Stimulated activated CD8-positive, alpha-beta memory T cell treated with anti-CD3 and anti-CD28 coated beads, Interleukin-4, amount 100 ng/mL, for 4 hours (primary cell): ENCODE results near the gene ABLIM1.
A peak's percentile ranks its signal among the peaks of the same experiment; 100 is the strongest.

Experiments used
- DNase-seq, 2 donors: peaks; one replicate each; pipeline ENCODE4 v3.0.0-alpha.2; 2020; ENCODE audit warnings: low read depth in 2 of 2, low spot score in 1 of 2

Gene ABLIM1

DNA sequence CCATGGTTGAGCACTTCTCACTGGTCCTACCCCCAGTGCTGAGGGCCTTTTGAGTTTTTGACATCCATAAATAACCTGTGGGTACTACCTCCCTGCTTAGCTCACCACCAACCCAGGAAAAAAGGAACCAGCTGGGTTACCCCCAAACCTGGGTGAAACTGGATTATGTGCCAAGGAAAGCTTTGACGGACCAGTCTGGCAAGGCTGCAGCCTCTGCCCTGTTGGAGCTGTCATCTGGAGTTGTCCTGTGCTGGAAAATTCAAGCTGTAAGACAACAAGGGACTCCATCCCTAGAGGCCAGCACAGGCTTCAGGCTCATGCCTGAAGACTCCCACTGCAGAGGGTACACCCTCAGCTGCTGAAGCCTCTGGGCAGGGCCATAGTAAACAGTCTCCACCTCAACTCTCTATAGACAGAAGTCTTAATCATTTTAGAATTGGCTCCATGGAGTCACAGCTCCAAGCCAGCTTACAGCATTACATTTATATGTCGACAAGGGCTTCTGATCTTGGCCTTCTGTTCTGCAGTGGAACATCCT, 138.2 kb downstream of the ABLIM1 start:
- no peak for DNase-seq

DNA sequence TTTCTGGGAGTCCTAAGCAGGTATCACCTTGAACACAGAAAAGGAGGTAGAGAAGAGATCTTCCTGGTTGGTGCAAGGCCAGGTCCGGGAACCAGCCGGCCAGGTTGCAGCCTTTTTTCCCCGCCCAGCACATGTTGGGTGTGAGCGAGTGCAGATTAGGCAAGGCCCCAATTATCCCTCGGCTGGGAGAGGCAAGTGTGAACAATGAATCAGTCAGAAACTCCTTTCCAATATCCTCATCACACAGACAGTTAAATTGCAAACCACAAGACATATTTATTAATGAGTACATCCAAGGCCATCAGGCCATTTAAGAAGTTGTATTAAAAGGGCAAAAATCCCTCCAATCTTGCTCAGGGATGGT, 138.8 kb downstream of the ABLIM1 start:
- DNase-seq, result no peak

DNA sequence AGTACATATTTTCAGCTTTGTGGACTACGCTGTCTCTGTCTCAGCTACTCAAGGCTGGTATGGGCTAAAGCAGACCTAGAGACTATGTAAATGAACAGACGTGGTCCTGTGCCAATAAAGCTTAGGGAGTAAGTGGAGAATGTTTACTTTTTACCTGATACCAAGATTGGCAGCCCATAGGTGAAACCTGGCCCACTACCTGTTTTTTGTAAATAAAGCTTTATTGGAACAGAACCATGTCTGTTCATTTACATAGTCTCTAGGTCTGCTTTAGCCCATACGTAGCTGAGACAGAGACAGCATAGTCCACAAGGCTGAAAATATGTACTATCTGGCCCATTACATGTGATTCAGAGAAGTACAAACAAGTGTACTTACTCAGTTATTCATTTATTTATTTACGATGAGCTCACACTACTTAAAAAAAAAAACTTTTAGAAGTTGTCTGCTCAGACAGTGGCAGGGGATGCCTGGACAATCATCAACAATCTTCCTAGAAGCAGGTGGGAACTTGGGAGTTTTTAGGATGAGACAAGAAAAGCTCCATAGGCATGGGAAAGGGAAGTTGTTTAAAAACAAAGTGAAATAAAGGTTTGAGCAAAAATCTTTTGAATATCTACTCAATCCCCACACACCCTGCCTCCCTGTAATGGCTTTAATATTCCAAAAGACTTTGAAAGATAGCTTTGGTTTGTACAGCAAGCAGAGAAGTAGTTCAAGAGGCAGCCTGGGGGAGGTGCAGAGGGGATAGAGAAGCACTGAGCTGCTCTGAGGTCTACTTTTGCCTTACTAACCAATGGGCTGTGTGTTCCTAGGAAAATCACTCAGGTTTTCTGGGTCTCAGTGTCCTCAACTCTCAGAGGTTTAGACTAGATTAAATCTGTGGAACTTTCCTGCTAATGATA, 139.4 kb downstream of the ABLIM1 start:
- no peak for DNase-seq

DNA sequence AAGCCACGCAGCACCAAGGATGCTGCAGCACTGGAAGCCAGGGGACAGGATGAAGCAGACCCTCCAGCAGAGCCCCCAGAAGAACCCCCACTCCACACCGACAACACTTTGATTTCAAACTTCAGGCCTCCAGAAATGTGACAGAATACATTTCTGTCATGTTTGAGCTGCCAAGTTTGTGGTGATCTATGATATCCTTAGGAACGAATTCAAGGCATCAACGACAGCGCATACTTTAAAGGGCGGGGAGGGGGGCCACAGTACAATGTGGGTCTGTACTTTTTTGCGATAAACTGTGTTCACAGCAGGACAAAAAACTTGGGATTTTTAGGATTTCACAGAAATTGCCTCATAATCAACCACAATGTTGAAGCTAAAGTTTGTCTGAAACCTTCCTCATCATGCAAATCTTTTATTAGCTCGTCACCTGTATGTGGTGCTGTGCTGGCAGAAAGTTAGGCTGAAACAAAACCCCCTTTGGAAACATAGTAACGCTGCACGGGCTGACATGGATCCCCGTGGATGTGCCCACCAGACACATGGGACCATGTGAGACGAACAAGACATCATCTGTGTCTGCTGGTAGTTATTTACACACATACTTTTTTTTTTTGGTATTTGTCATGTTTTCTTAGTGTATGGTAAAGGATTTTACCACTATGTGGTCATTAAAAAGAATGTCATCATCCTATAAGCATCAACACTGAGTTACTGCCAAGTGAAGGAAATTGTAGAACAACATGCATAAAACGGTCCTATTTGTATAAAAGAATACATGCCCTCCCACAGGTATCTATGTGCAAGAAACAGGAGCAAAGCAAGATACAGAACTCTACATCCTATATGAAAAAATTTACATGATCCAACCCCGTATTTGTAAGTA, 140.5 kb downstream of the ABLIM1 start:
- DNase-seq, result no peak

DNA sequence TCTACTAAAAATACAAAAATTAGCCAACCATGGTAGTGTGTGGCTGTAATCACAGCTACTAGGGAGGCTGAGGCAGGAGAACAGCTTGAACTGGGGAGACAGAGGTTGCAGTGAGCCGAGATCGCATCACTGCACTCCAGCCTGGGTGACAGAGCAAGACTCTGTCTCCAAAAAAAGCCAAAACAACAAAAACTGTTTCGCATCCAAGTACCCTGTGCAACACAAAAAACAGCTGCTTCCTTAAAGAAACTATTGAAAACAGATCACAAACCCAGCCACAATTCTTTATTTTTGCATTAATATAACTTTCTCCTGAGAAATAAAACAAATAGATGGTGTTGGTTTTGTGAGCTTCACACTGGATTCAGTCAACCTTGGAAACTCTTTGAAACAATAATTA, 141.7 kb downstream of the ABLIM1 start:
- DNase-seq, result no peak

DNA sequence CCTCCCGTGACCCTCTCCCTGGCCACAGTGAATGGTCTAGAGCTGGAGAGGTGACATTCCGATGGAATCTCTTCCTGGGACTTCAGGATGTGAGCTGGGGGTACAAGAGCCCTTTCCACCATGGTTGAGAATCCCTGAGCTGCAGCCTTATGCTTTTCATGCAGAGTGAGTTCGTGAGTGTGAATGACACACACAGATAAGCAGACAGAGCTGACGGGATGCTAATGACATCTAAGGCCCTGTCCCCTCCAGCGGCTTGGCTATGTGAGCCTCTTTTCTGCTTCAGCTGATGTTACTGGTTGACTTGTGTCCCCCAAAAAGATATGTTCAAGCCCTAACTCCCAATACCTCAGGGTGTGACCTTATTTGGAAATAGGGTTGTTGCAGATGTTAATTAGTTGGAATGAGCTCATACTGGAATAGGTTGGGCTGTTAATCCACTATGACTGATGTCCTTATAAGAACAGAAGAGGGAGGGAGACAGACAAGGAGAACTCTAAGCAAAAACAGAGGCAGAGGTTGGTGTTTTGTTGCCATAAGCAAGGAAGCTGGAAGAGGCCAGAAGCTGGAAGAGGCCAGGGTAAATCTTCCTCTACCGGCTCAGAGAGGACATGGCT, 142.7 kb downstream of the ABLIM1 start:
- DNase-seq, result no peak

DNA sequence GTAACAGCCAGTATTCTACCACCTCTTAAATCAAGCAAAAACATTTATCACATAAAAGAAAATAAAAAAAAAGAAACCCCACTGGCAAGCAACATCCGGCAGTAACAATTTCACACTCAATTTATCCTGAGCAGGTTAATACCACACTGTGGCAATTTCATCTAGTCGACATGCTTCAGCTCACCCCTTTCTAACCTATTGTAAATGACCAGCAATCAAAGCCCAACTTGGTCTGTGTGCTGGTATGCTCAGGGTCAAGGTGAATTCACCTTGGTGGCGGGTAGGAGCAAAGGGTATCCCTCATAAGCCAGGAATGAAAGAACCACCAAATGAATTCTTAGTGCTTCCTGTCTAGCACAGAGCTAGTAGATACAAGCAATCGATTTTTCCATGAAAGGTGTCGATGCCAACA, 144.7 kb downstream of the ABLIM1 start:
- DNase-seq, result no peak

DNA sequence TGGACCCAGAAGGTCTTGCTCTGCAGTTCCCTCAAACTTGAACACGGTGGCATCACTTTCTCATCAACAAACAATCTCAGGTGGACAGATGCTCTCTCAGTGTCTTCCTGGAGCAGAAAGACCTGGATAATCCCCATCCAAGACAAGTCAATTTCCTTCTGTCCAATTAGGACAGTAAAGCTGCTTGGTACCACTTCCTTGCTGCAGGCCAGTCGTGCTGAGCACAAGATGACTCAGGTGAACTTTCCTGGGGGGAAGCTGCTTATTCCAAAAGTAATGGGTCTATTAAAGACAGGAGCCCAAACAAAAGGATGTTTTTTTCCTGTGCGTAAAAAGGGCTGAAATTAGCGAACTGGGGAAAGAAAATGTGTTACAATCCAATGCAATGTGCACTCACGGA, 146.2 kb downstream of the ABLIM1 start:
- DNase-seq, result no peak

DNA sequence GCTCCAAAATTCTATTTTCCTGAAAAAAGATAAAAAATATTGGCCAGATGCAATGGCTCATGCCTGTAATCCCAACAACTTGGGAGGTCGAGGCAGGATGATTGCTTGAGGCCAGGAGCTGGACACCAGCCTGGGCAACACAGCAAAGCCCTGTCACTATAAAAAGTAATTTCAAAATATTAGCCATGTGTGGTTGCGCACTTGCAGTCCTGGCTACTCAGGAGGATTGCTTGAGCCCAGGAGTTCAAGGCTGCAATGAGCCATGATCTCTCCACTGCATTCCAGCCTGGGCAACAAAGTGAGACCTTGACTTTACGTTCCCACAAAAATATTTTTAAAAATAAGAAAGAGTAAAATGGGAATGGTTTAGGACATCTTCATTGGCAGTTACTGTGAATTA, 149.7 kb downstream of the ABLIM1 start:
- no peak for DNase-seq

DNA sequence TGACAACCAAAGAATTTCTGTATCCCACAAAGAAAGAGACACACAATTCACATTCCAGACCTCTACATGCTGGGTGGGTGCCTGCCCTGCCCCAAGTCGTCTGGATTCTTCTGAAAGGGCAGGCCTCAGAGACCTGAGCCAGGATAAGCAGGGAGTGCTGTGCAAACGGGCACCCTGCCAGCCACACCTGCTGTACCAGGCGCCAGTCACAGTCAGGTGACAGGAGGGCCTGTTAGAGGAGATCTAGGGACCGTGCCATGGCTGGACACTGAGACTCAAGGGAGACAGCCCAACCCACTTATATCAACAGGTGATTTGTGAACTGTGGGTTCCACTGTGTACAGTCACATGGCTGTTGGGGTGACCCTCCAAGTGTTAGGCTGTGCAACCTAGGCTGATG, 150.6 kb downstream of the ABLIM1 start:
- no peak for DNase-seq

DNA sequence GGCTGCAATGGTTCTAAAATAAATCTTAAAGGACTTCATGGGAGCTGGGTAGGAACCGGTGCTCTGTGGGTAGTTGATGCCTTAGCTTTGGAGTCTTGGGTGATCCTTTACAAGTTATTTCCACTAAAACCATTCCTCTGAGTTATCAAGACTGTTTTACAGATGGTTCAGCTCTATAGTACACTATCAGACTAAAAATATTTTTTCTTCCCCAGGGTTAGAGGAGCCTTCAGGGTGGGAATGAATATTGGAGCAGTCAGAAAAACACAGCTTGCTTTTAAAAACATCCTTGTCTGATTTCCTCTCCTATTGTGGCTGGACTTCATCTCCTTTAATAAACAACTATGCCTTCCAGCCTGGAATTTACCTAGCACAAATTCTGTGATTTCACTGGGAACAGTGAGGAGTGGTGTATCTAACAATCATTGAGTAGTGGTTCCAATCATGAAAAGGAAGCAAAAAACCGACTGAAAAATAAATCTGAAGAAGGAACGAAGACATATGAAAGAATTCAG, 151.1 kb downstream of the ABLIM1 start:
- no peak for DNase-seq

DNA sequence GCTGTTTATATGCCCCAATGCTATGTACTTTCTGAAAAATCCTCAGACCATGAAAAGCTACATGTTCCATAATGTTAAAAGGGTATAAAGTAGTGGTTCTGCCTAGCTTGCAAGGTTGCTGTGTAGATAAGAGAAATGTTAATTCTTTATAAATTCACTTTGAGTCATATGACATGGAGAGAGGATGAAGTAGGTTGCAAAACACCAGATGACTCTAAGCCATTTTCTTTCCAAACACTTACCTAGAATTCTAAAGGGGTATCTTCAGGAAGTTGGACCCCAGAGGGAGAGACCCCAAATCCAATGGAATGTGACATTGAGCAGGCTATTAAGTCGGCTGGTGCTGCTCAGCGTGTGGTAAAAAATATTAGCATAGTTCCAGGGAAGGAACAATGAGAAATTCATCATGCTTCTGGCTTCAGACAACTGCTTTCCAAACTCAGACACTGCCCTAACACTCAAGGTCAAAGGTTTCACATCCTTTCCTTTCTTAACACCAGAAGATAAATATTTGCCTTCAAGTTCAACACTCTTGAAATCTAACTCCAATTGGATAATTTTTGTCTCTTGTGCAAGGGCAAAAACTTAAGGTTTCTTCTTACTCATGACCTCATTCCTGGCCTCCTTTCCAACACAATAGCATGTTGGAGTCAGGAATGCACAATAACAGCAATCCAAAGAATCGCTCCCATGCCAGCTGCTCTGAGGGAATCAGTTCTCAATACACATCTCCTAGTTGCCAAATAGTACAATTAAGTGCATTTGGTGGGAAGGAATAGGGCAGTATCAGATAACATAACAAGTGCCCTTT, 153.1 kb downstream of the ABLIM1 start:
- no peak for DNase-seq

DNA sequence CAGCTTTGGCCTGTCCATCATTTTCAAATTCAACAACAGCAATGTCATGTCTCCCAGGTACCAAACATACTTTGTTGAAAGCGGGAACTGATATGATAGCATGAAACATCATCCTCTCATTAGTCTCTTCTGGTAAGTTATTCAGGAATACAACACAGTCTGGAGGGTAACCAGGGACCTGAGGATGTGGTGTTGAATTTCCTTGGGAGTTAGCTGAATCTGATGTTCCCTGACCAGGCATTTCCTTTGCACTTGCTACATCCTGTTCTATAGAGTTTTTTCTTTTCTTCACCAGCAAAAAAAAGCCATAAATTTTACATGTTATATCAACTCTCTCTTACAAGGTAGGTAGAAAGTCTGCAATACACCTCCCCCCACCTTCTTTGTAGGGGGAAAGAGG, 156.0 kb downstream of the ABLIM1 start:
- DNase-seq, result no peak

DNA sequence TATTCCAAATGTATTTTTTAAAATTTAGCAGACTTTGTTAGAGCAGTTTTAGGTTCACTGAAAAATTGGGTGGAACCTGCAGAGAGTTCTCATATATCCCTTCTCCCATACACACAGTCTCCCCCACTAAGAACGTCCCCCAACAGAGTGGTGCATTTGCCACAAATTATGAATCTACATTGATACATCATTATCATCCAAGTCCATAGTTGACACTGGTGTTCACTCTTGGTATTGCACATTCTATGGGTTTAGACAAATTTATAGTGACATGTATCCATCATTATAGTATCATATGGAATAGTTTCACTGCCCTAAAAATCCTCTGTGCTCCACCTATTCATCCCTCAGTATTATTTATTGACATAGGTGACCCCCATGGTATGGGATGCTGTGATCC, 156.4 kb downstream of the ABLIM1 start:
- no peak for DNase-seq

DNA sequence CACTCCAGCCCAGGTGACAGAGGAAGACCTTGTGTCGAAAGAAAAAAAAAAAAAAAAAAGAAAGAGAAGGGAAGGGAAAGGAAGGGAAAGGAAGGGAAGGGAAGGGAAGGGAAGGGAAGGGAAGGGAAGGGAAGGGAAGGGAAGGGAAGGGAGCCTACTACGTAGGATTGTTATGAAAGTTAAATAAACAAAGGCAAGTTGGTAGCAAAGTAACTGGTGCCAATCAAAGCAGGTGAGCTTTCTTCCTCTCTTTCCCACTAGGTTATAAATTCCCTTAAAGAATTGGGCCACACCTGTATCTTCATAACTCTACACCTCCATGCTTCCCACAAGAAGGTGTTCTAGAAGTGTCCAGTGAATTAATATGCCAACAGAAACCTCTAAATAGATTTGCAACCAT, 157.4 kb downstream of the ABLIM1 start:
- no peak for DNase-seq

DNA sequence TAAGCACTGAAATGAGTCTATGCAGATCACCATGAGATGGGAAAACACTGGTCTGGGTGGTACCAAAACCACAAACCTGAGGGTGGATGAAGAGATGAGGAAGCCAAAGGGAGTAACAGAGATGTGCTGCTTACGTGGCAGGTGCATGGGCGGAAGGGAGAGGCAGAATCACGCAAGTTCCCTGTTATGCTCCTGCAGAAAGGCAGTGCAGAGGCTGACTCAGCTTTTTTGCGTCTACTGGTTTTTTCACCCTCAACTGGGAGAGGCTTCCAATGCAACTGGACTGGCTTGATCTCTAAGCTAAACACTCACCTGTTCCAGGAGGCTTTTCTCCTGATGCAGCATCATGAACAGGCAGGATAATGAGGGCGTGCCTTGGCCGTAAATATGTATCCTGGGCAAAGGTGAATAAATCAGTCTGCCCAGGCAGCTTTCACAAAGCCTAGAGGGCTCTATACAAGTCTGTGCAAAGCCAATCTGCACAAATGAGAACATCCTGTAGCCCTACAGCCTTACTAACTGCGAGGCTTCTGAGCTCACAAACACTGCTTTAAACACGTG, 158.4 kb downstream of the ABLIM1 start:
- peak; percentile 30 to 71 for DNase-seq

DNA sequence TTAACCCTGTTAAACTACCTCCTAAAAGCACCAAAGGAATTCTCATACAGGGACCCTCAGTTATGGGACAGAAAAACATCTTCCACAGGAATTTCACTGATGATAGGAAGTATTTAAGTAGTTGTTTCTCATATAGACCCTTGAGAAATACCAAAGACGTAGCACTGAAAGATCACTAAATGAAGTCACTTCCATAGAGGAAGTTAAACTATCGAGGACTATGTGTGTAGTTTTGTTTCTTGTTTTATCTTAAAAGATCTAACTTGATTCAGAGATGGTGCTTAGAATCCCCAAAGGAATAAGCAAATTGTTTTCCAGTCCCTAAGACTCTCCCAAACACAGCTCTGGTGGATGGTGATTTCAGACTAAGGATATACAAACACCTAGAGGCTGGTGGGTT, 159.0 kb downstream of the ABLIM1 start:
- DNase-seq, result no peak

DNA sequence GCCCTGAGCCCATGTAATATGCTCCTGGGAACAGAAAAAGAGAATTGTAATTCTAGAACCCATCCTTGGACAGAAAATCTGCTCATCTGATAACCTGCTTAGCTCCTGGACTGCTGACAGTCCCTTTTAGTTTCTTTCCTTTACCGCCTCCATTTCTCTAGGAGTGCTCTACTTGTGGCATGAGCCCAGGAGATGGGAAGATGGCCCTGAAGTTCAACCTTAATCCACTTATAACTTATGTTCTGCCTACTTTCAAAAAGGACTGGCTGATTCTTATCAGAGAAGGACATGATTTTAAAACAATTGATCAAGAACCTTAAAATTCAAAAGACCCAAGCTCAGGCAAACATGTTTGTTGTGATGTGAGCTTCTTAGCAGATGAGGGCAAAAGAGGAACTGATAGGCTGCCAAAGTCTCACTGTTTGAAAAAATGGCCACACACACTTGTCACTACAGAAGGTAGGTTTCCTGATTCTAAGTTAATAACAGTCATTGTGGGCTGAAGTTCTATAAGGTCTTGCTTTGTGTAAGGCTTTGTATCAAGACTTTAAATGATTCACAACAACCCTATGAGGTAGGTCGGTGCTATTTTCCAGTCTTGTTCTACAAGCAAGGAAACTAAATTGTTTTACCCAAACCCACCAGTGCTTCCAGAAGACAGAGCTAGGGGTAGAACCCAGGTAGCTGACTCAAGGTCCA, 159.5 kb downstream of the ABLIM1 start:
- DNase-seq, result no peak

DNA sequence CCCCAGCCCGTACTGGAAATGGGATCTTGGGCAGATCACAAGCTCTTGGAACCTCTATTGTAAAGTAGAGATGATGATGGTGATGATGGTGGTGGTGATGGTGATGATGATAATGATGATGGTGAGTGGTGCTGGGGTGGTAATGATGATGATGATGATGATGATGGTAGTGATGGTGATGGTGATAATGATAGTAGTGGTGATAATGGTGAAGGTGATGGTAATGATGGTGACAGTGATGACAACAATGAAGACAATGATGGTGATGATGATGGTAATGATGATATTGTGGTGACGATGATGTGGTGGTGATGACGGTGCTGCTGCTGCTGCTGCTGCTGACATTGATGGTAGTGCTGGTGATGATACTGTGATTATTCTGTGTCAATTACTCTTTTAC, 162.8 kb downstream of the ABLIM1 start:
- DNase-seq, result no peak
